ENCODE results near the gene CPN1.
"Not testable (repeated sequence)": the region's sequence is repeated elsewhere in the genome, so short reads cannot be mapped to it uniquely, and the experiment has no call there.

CPN1 gene

GRCh38 chr10:100081075-100082001 lies at the start of gene CPN1:
Gene CPN1 (minus strand): TSS chr10:100081869. CDS start chr10:100081625, 244 bp downstream.
- no peak for DNase-seq (ENCODE audit: low read depth in 2 of 2)
- no peak within 1 kb of the TSS for H3K4me3 ChIP-seq (replicated peaks in 1 of 2; ENCODE audit: low read depth in 2 of 2, low read length in 2 of 2)
- TF ChIP-seq CTCF (IDR thresholded peaks at IDR 0.05; ENCODE audit: low read depth, low read length): no peak

GRCh38 chr10:100130831-100131230 lies 49.2 kb upstream of the CPN1 start:
- no peak overlapping the region for H3K4me3 ChIP-seq (replicated peaks in 1 of 2; ENCODE audit: low read depth in 2 of 2, low read length in 2 of 2)
- no peak for DNase-seq (ENCODE audit: low read depth in 2 of 2)
- TF ChIP-seq CTCF (IDR thresholded peaks at IDR 0.05; ENCODE audit: low read depth, low read length): no peak

- no peak for TF ChIP-seq CTCF (IDR thresholded peaks at IDR 0.05; ENCODE audit: low read depth, low read length)
- DNase-seq (ENCODE audit: low read depth in 2 of 2): no peak
- H3K4me3 ChIP-seq (replicated peaks in 1 of 2; ENCODE audit: low read depth in 2 of 2, low read length in 2 of 2): no peak overlapping the region
Measured at GRCh38 chr10:100129424-100129823, 47.8 kb upstream of the CPN1 start.

GRCh38 chr10:100128951-100129350 lies 47.3 kb upstream of the CPN1 start:
- no peak overlapping the region for H3K4me3 ChIP-seq (replicated peaks in 1 of 2; ENCODE audit: low read depth in 2 of 2, low read length in 2 of 2)
- no peak for TF ChIP-seq CTCF (IDR thresholded peaks at IDR 0.05; ENCODE audit: low read depth, low read length)
- DNase-seq (ENCODE audit: low read depth in 2 of 2): no peak

GRCh38 chr10:100125335-100125734 lies 43.7 kb upstream of the CPN1 start:
- not testable (repeated sequence) for H3K4me3 ChIP-seq (replicated peaks in 1 of 2; ENCODE audit: low read depth in 2 of 2, low read length in 2 of 2); DNase-seq (ENCODE audit: low read depth in 2 of 2)

GRCh38 chr10:100124097-100124496 lies 42.4 kb upstream of the CPN1 start:
- TF ChIP-seq CTCF (IDR thresholded peaks at IDR 0.05; ENCODE audit: low read depth, low read length): no peak
- no peak for DNase-seq (ENCODE audit: low read depth in 2 of 2)
- no peak overlapping the region for H3K4me3 ChIP-seq (replicated peaks in 1 of 2; ENCODE audit: low read depth in 2 of 2, low read length in 2 of 2)

- no peak for TF ChIP-seq CTCF (IDR thresholded peaks at IDR 0.05; ENCODE audit: low read depth, low read length)
- no peak overlapping the region for H3K4me3 ChIP-seq (replicated peaks in 1 of 2; ENCODE audit: low read depth in 2 of 2, low read length in 2 of 2)
- no peak for DNase-seq (ENCODE audit: low read depth in 2 of 2)
Measured at GRCh38 chr10:100122780-100123179, 41.1 kb upstream of the CPN1 start.
